ENCODE data around the gene ATP4B.

ATP4B gene

DNA sequence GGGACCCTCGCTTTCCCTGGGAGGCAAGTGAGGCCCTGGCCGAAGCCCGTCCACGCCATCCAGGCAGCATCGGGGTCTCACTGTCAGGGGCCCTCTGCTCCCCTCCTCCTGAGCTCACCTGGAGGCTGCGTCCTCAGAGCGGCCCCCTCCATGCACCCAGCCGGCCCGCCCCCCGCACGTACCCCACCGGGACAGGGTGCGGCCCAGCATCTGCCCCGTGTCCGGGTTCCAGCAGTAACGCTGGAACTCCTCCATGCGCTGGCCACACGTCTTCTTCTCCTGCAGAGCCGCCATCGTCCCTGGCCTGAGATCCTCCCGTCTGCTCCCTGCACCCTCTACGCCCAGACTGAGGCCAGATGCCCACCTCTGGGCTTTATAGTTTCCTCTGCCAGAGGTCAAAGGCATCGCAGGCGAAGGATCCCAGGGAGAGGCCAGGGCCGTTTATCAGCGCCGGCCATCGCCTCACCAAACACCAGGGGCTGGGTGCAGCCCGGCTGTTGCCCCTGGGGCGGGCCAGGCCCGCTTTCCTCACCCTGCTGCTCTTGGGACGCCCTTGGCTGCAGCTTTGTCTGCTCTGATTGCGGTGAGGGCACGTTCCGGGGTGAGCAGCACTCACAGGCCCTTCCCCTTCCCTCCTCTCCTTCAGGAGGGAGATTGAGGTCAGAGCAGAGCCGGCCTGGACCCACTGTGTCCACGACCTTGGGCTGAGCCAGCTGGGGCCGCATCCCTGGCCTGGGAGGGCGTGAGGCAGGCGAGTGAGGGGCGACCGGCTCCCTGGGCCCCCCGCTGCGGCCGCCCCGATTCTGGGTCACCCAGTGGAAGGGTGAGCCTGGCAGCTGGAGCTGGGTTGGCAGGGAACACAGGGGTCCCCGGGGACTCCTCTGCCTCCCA, at the start of gene ATP4B:
Gene ATP4B, minus strand, starts transcription at position 348 of the 891 bp plus-strand sequence. Its CDS starts 54 bp downstream, at position 294.
- in situ Hi-C loops (cut with HindIII; ENCODE audit: low pct_unique_long_range_greater_than_20kb, low sequenced_read_pairs), result no loop called here
- DNase-seq (ENCODE audit: low read depth in 1 of 2, low spot score in 1 of 2), result no peak
- TF ChIP-seq JUND (IDR thresholded peaks at IDR 0.05; ENCODE audit: low read depth), result no peak

DNA sequence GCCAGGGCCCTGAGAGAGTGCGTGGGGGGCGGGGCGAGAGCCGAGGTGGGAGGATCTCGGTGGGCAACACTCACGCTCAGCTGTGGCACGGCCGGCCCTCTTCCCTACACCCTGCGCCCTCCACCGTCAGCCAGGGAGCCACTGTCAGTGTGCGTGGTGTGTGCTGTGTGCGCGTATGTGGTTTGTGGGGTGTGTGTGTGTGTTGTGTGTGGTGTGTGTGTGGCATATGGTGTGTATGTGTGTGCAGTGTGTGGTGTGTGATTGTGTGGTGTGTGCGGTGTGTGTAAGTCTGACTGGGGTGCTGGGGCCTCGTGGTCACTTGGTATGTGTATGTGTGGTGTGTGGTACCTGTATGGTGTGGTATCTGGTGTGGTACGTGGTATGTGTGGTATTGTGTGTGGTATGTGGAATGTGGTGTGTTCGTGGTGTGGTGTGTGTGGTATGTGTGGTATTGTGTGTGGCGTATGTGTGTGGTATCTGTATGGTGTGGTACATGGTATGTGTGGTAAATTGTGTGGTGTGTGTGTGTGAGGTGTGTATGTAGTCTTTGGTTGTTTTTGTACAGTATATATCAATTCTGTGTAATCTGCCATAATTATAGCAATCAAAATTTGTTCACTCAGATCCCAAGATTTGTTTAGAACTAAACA, 14.1 kb upstream of the ATP4B start:
- in situ Hi-C loops (cut with HindIII; ENCODE audit: low pct_unique_long_range_greater_than_20kb, low sequenced_read_pairs), result no loop called here
- no peak for TF ChIP-seq JUND (IDR thresholded peaks at IDR 0.05; ENCODE audit: low read depth)
- DNase-seq (ENCODE audit: low read depth in 1 of 2, low spot score in 1 of 2), result no peak

GRCh38 chr13:113671066-113672001, 13.3 kb upstream of the ATP4B start:
- TF ChIP-seq JUND (IDR thresholded peaks at IDR 0.05; ENCODE audit: low read depth), result no peak
- in situ Hi-C loops (cut with HindIII; ENCODE audit: low pct_unique_long_range_greater_than_20kb, low sequenced_read_pairs), result no loop called here
- DNase-seq (ENCODE audit: low read depth in 1 of 2, low spot score in 1 of 2), result no peak

DNA sequence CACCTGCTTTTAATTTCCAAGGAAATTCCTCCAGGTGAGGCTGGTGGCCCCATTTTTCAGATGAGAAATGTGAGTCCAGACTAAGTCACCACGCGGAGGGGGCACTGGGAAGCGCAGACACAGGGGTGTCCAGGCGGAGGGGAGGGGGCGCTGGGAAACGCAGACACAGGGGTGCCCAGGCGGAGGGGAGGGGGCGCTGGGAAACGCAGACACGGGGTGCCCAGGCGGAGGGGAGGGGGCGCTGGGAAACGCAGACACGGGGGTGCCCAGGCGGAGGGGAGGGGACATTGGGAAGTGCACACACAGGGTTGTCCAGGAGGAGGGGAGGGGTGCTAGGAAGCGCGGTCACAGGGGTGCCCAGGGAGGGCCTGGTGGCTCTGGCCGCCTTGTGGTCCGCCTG, 12.5 kb upstream of the ATP4B start:
- no peak for DNase-seq (ENCODE audit: low read depth in 1 of 2, low spot score in 1 of 2)
- no peak for TF ChIP-seq JUND (IDR thresholded peaks at IDR 0.05; ENCODE audit: low read depth)
- in situ Hi-C loops (cut with HindIII; ENCODE audit: low pct_unique_long_range_greater_than_20kb, low sequenced_read_pairs), result no loop called here

GRCh38 chr13:113669755-113670341, 11.8 kb upstream of the ATP4B start:
- in situ Hi-C loops (cut with HindIII; ENCODE audit: low pct_unique_long_range_greater_than_20kb, low sequenced_read_pairs), result no loop called here
- no peak for DNase-seq (ENCODE audit: low read depth in 1 of 2, low spot score in 1 of 2)
- TF ChIP-seq JUND (IDR thresholded peaks at IDR 0.05; ENCODE audit: low read depth), result no peak

DNA sequence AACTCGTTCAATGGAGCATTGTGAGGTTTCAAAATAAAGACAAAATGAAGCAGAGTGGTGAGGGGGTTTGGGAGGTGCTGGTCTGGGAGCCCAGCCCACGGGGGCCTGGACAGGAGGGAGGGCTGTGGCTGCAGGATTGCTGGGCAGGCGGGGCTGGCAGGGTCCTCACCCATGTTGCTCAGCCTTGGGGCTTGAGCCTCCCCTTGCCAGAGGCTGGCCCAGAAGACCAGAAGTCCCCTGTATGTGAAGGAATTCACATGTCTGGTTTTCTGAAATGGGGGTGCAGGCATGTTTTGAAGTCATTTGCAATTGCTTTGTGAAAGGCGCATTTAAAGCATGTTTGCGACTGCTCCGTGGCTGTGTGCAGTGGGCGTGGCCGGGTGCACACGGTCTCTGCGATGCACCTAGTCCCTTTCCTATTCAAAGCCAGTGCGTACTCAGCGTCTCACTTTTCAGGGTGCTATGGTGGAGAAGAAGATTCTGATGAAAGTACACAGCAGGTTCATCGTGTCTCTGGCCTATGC, 11.3 kb upstream of the ATP4B start:
- no peak for DNase-seq (ENCODE audit: low read depth in 1 of 2, low spot score in 1 of 2)
- no peak for TF ChIP-seq JUND (IDR thresholded peaks at IDR 0.05; ENCODE audit: low read depth)
- in situ Hi-C loops (cut with HindIII; ENCODE audit: low pct_unique_long_range_greater_than_20kb, low sequenced_read_pairs), result no loop called here

DNA sequence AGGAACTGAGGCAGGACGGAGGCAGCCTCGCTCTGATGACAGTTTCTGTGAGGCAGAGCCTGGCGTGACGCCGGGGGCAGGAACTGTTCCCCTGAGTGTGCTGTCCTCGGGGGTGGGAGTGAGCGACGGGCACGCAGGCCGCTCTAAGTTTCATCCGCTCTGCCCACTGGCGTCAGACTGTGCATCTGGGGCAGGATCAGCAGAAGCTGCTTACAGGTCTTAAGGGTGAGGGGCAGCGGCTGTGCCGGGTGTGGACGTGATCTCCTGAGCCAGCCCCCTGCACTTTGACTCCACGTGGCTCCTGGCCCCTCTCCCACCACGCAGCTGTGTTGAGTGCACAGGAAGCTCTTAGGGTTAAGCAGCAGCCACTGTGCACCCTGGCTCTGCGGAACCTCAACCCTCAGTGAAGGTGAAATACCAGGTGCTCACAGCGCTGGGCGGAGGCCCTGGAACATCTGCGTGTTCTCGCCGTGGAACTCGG, 10.5 kb upstream of the ATP4B start:
- in situ Hi-C loops (cut with HindIII; ENCODE audit: low pct_unique_long_range_greater_than_20kb, low sequenced_read_pairs), result no loop called here
- DNase-seq (ENCODE audit: low read depth in 1 of 2, low spot score in 1 of 2), result no peak
- TF ChIP-seq JUND (IDR thresholded peaks at IDR 0.05; ENCODE audit: low read depth), result no peak

- in situ Hi-C loops (cut with HindIII; ENCODE audit: low pct_unique_long_range_greater_than_20kb, low sequenced_read_pairs), result no loop called here
- no peak for DNase-seq (ENCODE audit: low read depth in 1 of 2, low spot score in 1 of 2)
- TF ChIP-seq JUND (IDR thresholded peaks at IDR 0.05; ENCODE audit: low read depth), result no peak
Measured at GRCh38 chr13:113667771-113668490, 9.9 kb upstream of the ATP4B start.

DNA sequence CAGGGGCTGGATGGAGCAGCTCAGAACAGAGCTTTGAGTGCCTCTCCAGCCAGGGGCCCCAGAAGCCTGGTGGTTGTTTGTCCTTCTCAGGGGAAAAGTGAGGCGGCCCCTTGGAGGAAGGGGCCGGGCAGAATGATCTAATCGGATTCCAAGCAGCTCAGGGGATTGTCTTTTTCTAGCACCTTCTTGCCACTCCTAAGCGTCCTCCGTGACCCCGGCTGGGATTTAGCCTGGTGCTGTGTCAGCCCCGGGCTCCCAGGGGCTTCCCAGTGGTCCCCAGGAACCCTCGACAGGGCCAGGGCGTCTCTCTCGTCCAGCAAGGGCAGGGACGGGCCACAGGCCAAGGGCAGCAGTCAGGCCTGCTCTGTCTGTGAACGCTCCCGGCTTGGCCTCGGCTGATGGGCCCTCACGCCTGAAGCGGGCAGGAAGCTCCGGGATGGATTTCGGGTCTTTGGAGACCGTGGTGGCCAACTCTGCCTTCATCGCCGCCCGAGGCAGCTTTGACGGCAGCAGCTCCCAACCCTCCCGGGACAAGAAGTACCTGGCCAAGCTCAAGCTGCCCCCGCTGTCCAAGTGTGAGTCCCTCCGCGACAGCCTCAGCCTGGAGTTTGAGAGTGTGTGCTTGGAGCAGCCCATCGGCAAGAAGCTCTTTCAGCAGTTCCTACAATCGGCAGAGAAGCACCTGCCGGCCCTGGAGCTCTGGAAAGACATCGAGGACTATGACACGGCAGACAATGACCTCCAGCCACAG, 9.1 kb upstream of the ATP4B start, which contains the start of gene GRK1:
Gene GRK1, plus strand, starts transcription at position 269 of the 751 bp plus-strand sequence. Its CDS starts 168 bp downstream, at position 437.
- in situ Hi-C loops (cut with HindIII; ENCODE audit: low pct_unique_long_range_greater_than_20kb, low sequenced_read_pairs), result no loop called here
- TF ChIP-seq JUND (IDR thresholded peaks at IDR 0.05; ENCODE audit: low read depth), result no peak
- DNase-seq (ENCODE audit: low read depth in 1 of 2, low spot score in 1 of 2), result no peak

DNA sequence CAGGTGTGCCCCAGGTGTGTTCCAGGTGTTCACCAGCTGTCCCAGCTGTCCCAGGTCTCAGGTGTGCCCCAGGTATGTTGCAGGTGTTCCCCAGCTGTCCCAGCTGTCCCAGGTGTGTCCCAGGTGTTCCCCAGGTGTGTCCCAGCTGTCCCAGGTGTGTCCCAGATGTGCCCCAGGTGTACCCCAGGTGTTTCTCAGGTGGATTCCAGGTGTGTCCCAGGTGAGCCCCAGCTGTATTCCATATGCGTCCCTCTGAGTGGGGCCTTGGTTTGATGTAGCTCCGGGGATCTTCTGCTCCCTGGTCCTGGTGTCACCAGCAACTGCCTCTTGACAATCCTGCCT, 8.3 kb upstream of the ATP4B start:
- no peak for DNase-seq (ENCODE audit: low read depth in 1 of 2, low spot score in 1 of 2)
- in situ Hi-C loops (cut with HindIII; ENCODE audit: low pct_unique_long_range_greater_than_20kb, low sequenced_read_pairs), result no loop called here
- no peak for TF ChIP-seq JUND (IDR thresholded peaks at IDR 0.05; ENCODE audit: low read depth)
